RKO (cell line): ENCODE measurements around the gene DBNL.

Source experiments
- DNase-seq: peaks from one replicate; pipeline ENCODE4 v3.0.0-alpha.2; 2016; ENCODE audit warnings: low spot score

Gene DBNL

GRCh38 chr7:44078521-44078920 is 34.0 kb downstream of the DBNL start:
- no peak for DNase-seq

DNA sequence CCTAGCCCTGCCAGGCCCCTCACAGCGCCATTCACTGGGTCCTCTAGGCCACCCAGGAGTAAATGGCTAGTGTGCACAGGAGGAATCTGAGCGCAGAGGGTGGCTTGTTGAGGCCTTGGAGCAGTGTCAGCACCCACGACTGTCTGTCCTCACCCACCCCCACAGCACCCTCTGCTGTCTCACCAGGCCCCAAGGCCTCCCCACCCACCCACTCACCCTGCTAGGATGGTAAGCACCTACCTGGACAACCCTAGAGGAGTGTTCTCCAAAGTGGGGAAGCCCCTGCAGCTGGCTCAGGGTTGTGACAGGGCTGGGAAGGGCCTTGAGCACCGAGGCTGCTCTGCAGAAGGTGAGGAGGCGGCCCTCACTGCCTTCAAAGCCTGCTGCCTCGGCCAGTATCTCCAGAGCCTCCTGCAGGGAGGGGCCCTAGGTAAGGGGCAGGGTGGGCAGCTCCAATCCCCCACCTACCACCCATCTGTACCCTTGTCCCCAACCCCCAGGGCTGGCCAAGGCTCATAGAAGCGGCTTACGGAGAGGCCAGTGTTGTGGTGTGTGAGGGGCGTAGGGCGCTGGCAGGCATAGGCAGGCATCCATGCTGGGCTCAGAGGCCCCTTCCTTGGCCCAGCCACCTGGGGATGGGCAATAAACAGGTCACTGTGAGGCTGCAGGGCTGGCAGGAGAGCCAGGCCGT is 35.0 kb downstream of the DBNL start:
- DNase-seq = no peak

- no peak for DNase-seq
Measured at GRCh38 chr7:44080118-44080517, 35.6 kb downstream of the DBNL start.

- no peak for DNase-seq
Measured at GRCh38 chr7:44080686-44081265, 36.3 kb downstream of the DBNL start.

DNA sequence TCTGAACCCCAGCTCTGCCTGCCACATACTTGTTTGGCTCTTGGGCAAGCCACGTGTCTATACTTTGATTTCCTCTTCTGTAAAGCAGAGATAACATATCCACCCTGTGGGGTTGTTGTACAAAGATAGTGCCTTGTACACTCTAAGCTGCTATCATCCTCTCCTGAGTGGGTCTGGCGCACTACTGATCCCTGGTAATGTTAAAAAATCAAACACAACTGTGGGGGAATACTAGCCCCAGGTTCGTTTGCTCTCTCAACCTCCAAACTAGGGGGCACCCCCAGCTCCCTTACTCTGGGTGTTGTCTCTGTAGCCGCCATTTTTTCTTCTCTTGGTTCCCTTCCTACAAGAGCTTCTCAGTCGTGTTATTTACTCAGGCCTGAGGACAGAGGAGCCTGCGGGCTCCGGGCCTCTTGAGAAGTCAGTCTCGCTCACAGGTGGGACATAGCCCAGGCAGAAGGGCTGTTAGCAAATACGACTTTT is 36.8 kb downstream of the DBNL start:
- no peak for DNase-seq

- DNase-seq = peak; percentile 98
Measured at GRCh38 chr7:44082541-44083207, 38.2 kb downstream of the DBNL start.

DNA sequence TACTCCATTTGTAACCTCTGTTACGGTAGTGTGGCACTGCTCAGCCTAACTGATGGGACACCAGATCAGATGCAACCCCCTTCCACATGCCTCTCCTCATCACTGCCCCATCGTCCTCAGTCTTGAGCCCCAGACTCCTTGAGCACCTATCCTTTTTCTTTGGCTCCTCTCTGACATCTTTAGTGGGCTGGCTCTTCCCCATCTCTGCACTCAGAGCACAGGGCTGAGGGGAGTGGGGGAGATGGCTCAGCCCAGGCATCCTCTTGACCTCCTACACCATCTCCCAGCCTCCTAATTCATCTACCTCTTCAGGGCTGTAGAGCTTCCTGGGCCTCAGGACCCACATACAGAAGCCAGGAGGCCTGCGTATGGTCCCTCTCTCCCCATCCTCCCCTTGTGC is 39.3 kb downstream of the DBNL start:
- DNase-seq = no peak

- DNase-seq = no peak
Measured at GRCh38 chr7:44084701-44085100, 40.2 kb downstream of the DBNL start.

DNA sequence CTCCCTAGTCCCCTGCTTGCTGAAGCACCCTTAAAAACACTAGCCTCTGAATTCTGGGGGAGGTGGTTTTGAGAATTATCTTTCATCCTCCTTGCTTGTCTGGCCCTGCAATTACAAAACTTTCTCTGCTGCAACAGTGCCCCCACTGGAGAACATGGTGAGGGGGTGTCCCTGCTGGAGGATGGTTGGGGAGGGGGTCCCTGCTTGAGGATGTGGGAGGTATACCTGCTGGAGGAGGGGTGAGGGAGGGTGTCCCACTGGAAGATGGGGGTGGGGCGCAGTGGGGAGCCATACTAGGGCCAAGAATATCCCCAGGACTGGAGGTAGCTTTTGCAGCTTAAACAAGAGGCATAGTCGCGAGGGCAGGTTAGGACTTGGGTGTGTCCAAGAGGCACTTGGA is 41.0 kb downstream of the DBNL start:
- no peak for DNase-seq

DNA sequence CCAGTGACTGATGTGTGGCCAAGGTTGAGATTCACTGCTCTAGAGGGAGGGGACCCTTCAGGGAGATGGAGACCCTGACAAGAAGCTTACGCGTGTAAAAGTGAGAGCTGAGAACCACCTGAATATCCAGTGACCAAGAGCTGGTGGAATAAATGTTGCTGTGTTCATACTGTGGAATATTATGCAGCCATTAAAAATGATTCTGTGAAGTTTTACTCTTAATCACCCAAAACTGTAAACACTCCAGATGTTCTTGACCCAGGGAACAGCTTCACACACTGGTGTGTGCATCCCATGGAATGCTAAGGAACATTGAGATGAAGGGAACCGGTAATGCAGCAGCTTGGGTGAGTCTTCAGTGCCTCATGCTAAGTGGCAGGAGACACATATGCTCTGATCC is 42.1 kb downstream of the DBNL start:
- DNase-seq = no peak

- DNase-seq = no peak
Measured at GRCh38 chr7:44087911-44088838, 43.7 kb downstream of the DBNL start.

GRCh38 chr7:44093102-44093641 is 48.7 kb downstream of the DBNL start:
- no peak for DNase-seq

- DNase-seq = no peak
Measured at GRCh38 chr7:44094365-44094764, 49.9 kb downstream of the DBNL start.

- no peak for DNase-seq
Measured at GRCh38 chr7:44094883-44095592, 50.5 kb downstream of the DBNL start.

- DNase-seq = no peak
Measured at GRCh38 chr7:44095781-44096180, 51.3 kb downstream of the DBNL start.

DNA sequence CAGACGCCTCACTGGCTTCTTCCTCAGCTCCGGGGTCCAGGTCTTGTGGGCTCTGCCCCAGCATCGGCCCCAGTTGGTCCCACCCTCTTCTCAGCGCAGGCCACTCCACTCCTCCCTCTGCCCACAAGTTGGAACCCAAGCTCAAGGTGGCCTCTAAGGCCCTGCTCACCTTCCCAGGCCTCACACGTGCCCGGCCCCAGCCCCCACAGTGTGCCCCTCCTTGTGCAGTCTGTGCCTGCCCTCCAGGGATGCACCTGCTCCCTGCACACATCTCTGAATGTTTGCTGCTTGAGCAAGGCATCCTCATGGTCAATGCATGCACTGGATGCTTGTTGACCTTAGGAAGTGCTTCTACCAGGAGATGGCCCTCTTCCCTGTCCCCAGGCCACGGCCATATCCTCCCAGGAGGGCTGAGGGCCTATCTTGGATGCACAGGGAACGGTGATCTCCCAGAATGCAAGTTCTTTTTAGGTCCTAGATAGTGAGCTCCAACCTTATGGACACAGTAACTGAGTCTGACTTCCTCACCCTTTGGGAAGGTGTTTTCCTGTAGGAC is 51.9 kb downstream of the DBNL start:
- no peak for DNase-seq

GRCh38 chr7:44097064-44097932 is 52.8 kb downstream of the DBNL start:
- no peak for DNase-seq

DNA sequence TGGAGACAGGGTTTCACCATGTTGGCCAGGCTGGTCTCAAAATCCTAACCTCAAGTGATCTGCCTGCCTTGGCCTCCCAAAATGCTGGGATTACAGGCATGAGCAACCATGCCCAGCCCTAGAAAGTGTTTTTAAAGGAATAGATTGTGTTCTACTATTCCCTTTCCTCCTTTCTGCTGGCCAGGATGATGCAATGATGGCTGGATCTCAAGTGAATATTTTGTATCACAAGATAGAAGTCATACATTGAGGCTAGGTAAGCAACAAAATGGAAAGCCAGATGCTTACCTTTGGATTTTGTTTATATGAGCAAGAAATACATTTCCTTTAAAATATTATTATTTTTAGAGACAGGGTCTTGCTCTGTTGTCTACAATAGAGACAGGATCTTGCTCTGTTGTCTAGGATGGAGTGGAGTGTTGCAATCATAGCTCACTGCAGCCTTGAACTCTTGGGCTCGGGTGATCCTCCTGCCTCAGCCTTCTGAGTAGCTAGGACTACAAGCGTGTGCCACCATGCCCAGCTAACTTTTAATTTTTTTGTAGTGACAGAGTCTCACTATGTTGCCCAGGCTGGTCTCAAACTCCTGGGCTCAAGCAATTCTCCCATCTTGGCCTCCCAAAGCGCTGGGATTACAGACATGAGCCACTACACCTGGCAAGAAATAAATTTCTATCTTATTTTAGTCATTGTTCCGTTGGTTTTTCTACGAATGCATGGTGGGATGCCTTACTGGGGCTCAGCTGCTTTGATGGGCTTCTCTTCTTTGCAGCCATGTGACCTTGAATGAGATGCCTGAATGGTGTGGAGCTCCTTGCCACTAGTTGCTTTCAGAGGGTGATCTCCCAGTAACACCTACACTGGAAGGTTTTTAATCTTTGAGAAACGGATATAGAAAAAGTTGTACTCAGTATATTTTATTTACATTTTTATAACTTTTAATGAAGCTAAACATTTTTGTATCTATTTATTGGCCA is 53.9 kb downstream of the DBNL start:
- DNase-seq = no peak

GRCh38 chr7:44099669-44100068 is 55.2 kb downstream of the DBNL start:
- no peak for DNase-seq
